Stimulated activated CD8-positive, alpha-beta memory T cell treated with anti-CD3 and anti-CD28 coated beads, Interleukin-4, amount 100 ng/mL, for 1 hour (primary cell): ENCODE measurements around the gene OR5A2.
"Not testable (repeated sequence)": the region's sequence is repeated elsewhere in the genome, so short reads cannot be mapped to it uniquely, and the experiment has no call there.

Experiments used
- DNase-seq, 2 donors: peaks; one replicate each; pipeline ENCODE4 v3.0.0-alpha.2; 2020; ENCODE audit warnings: low read depth in 2 of 2, low spot score in 1 of 2

OR5A2 gene

GRCh38 chr11:59426361-59427067 is at the start of gene OR5A2:
OR5A2 (minus strand) TSS chr11:59426413; CDS start chr11:59422953, 3,460 bp downstream.
- no peak for DNase-seq

DNA sequence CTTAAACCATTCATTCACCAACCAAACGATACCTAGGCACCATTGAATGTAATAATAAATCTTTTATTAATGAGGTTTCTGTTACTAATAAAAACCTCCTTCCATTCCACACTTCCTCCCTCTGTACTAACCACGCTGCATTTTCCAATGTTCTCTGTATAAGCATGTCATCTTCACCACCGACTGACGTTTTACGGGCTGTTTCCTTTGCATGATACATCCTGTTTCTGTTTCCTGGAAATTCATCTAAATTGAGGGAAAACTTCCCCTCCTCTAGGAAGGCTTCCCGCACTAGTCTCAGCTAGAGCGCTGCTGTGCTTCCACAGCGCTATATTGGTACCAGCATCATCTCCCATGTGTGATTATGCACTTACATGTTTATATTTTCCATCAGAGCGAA is 49.0 kb upstream of the OR5A2 start:
- no peak for DNase-seq

DNA sequence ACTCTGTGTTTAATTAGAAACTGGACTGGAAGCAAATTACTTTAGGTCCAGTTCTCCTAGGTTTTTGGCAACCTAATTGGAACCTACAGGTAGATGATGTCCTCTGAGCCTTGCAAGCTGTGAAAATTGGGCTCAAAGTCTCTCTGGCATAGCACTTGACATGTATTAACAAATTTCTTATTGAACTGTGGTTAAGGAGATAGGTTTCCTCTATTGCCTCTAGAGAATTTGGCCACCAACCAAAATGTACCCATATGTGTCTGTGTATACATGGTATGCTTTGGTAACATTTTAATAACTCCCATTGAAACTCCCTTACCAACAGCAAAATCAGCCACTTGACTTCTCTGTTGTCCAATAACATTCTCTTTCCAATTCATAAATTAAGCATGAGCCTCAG is 46.8 kb upstream of the OR5A2 start, which contains the start of gene OR4D10:
Gene OR4D10 (plus strand): TSS at position 301 of the 400 bp plus-strand sequence. CDS start 4,115 bp downstream, outside the sequence.
- DNase-seq, result no peak

DNA sequence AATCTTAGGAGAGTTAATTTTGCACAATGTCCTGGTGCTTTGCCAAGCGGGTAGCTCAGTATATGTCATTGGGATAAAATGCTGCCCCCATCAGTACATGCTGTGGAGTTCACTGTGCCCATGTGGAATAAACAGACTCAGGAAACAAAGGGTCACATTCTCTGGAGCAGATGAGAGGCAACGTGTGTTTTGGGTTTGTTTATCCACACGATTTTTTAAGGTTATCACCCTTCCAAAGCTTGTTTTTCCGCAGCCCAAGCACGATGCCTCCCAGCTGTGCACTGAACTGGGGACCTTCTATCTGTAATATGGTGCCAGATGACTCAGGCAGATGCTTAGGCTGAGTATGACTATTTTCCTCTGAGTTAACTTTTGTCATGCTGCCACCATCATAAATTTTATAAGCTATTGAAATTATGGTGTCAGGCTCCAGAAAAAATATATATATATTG is 37.0 kb upstream of the OR5A2 start:
- no peak for DNase-seq

DNA sequence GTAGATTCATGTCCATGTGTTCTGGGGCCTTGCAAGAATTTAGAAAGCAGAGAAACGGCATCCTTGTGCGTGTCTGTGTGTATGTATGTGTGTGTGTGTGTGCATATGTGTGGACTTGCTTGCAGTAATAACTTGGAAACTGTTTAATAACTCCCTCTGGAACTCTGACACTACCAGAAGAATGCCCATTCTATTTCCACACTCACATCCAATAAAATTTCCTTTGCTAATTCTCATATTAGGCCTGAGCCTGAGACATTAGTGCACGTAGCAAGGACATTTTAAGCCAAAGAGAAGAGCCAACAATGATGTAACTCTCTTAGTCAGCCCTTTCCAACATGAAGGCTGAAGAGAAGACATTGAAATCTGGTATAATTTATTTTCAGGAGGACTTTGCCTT is 33.7 kb upstream of the OR5A2 start:
- DNase-seq, result no peak

GRCh38 chr11:59456661-59457060 is 30.4 kb upstream of the OR5A2 start, which contains the start of gene OR4D6:
OR4D6 (plus strand) TSS chr11:59456961; CDS start chr11:59456961, 0 bp downstream.
- no peak for DNase-seq

- DNase-seq, result no peak
Observed at GRCh38 chr11:59448484-59448883, 22.3 kb upstream of the OR5A2 start.

- DNase-seq, result not testable (repeated sequence)
Observed at GRCh38 chr11:59445624-59446023, 19.4 kb upstream of the OR5A2 start.

- no peak for DNase-seq
Observed at GRCh38 chr11:59437770-59438169, 11.6 kb upstream of the OR5A2 start.

DNA sequence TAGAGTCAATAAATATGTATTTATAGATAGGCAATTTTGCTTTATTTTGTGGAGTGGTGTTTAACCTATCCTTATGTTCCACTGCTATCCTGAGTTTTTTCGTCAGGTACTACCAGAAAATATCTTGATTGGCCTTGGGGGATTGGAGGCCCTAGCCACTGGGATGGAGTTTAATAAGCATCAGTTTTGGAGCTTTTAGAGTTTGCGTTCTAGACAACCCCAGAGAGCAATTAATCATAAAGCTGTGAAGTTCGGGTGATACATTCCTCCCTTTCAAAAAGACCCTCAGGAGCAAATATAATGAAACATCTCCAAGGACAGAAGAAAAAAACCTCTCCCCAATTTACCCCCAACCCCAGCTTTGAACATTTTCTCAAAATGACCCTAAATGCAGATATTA is 10.0 kb upstream of the OR5A2 start, which contains the start of gene OR5A1:
Gene OR5A1 (plus strand): TSS at position 301 of the 400 bp plus-strand sequence. CDS start 6,700 bp downstream, outside the sequence.
- no peak for DNase-seq

- no peak for DNase-seq
Observed at GRCh38 chr11:59429924-59430516, 3.8 kb upstream of the OR5A2 start.

DNA sequence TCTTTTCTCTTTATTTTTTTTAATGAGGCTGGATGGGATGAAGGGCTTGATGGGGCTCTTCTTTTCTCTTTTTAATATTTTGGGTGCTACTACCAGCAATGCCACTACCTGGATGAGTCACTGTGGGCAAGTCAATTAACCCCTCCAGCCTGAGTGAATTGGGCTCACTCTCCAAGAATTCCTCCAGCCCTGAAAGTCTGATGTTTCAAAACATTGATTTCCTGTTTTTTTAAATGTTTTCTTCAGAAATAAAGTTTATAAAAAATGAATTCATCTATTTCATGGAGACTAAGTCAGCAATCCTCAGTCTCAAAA is 812 bp upstream of the OR5A2 start:
- no peak for DNase-seq

GRCh38 chr11:59425131-59425530 is 1.1 kb downstream of the OR5A2 start:
- DNase-seq, result no peak

GRCh38 chr11:59423835-59424234 is 2.4 kb downstream of the OR5A2 start:
- DNase-seq, result no peak

DNA sequence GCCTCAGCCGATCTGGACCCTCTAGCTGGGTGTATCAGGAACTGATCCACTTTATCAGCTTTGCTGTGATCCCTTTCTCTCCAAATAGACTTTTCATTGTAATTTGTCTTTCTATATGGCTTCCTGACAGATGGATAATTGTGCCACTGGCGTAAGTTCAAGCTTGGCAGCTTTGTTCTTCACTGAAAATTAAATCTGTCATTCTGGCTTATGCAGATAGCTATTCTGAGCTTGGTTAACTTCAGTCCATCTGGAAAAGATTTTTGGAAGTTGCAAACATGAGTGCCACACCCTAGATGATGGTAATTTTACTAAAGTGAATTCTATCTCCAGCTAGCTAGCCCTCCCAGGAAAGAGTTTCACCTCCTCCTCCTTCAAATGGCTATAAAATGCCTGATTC is 8.1 kb downstream of the OR5A2 start:
- DNase-seq, result no peak

GRCh38 chr11:59417023-59417422 is 9.2 kb downstream of the OR5A2 start:
- DNase-seq, result no peak

DNA sequence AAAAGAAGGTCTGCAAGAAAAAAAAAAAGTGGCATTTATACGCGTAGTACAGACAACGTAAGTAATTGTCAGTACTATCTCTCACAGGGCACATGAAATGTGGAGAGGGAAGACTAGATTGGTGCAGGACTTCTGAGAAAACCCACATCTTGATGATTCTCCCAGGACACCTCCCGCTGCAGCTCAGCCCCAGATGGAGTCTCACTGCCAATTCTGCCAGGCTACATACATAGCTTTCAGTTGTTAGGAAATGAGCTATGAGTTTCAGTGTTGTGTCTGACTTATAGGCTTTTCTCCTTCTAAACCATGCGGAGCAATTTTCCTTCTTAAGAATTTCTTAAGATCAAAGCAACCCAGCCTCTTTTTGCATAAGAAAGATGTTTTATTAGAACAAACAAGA is 9.6 kb downstream of the OR5A2 start:
- no peak for DNase-seq

DNA sequence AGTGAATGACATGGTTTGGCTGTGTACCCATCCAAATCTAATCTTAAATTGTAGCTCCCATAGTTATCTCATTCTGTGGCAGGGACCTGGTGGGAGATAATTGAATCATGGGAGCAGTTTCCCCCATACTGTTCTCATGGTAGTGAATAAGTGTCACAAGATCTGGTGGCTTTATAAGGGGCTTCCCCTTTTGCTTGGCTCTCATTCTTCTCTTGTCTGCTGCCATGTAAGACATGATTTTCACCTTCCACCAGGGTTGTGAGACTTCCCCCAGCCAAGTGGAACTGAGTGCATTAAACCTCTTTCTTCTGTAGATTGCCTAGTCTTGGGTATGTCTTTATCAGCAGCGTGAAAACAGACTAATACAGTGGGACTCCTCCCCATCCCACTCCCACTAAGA is 11.1 kb downstream of the OR5A2 start:
- no peak for DNase-seq

DNA sequence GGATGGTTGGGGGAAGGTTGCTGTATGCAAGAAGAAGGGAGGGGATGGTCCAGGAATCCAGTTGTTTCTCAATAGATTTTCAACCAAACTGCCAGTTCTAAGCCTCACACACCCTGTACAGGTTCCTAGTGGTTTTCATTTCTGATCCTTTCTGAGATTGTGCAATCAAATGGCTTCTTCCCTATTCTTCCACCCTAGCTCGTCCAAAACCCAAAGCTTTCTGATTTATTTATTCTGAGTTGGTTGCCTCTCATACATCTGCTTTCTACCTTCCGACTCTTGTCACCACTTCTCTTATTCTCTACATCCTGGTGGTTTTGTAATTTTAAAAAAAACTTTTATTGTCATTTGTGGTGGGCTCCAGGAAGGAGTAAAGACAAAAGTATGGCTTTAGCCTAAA is 12.6 kb downstream of the OR5A2 start:
- no peak for DNase-seq

DNA sequence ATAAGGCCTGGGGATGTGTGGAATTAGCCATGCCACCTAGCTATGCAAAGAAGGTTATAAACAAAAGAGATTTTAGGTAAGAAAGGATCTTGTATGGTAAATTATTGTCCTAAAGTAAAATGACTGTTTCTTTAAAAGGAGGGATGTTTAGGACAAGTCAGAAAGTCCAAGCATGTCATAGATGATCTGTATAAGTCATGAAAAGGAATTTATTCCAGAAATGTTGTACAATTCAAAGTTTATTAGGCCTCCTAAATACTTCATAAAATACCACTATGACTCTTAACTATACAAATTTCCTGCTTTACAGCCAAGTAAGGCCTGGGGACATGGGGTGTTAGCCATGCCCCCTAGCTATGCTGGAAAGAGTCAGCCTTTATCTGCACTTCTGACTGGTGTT is 22.7 kb downstream of the OR5A2 start:
- DNase-seq, result no peak

GRCh38 chr11:59401262-59401552 is 25.0 kb downstream of the OR5A2 start:
- no peak for DNase-seq

GRCh38 chr11:59400461-59401261 is 25.6 kb downstream of the OR5A2 start:
- DNase-seq, result no peak
